Occipital lobe (tissue), 2 donors: ENCODE measurements around the gene CTXND1. TPM values are rescaled to one million over a fixed set of nuclear protein-coding genes. Genes with fewer than 3 reads are reported as not detected.
"Not testable (repeated sequence)": the region's sequence is repeated elsewhere in the genome, so short reads cannot be mapped to it uniquely, and the experiment has no call there.

ENCODE experiments used
- DNase-seq: peaks from one replicate; lab custom pipeline; 2025; lab: John Stamatoyannopoulos, UW
- total RNA-seq: library from RNA; depleted of rRNA; stranded (reverse); fragments of >200 nt; gene quantifications from one replicate; pipeline ENCODE4 v1.2.3, GENCODE V29; 2014

The CTXND1 gene
- total RNA-seq, 1 donor from 2014 or later, result 0.31 TPM

- no peak for DNase-seq
Measured at GRCh38 chr15:80160570-80161156, 91.3 kb downstream of the CTXND1 start.

GRCh38 chr15:80159811-80160569 is 92.0 kb downstream of the CTXND1 start:
- no peak for DNase-seq

- DNase-seq, result no peak
Measured at GRCh38 chr15:80159301-80159700, 92.7 kb downstream of the CTXND1 start.

GRCh38 chr15:80157215-80157614 is 94.8 kb downstream of the CTXND1 start:
- no peak for DNase-seq

GRCh38 chr15:80156176-80156720 is 95.8 kb downstream of the CTXND1 start:
- DNase-seq, result no peak

GRCh38 chr15:80155378-80156175 is 96.4 kb downstream of the CTXND1 start:
- not testable (repeated sequence) for DNase-seq

GRCh38 chr15:80155001-80155377 is 97.0 kb downstream of the CTXND1 start:
- no peak for DNase-seq

- DNase-seq, result no peak
Measured at GRCh38 chr15:80154336-80154735, 97.7 kb downstream of the CTXND1 start.

- DNase-seq, result no peak
Measured at GRCh38 chr15:80153900-80154299, 98.1 kb downstream of the CTXND1 start.

- no peak for DNase-seq
Measured at GRCh38 chr15:80152896-80153876, 98.8 kb downstream of the CTXND1 start, which contains the start of gene FAH. Gene FAH (plus strand): TSS chr15:80152999. CDS start chr15:80153055, 56 bp downstream.

- peak; percentile 91 for DNase-seq
Measured at GRCh38 chr15:80152180-80152895, 99.7 kb downstream of the CTXND1 start.

GRCh38 chr15:80151576-80151975 is 100.4 kb downstream of the CTXND1 start:
- no peak for DNase-seq

GRCh38 chr15:80151148-80151547 is 100.9 kb downstream of the CTXND1 start:
- no peak for DNase-seq

Other genes starting within 250 kb of the CTXND1 start
- 135 TPM for gene ZFAND6, start 192.5 kb downstream of the CTXND1 start, total RNA-seq
- 1.6 TPM for gene FAH, start 99.2 kb downstream of the CTXND1 start, total RNA-seq
- 56.6 TPM for gene ARNT2, start 152.2 kb upstream of the CTXND1 start, total RNA-seq